Esophagus (tissue), 2 donors: ENCODE results near the gene DLST. TPM values are rescaled to one million over a fixed set of nuclear protein-coding genes. Genes with fewer than 3 reads are reported as not detected.

ENCODE experiments used
- H3K27ac ChIP-seq, 2 donors: one replicate each; pipeline ENCODE4 v1.5.1; 2013; ENCODE audit warnings: low read depth in 2 of 2, mild to moderate bottlenecking in 2 of 2, inconsistent platforms in 1 of 2, low read length in 1 of 2, moderate library complexity in 1 of 2
- H3K27me3 ChIP-seq, 2 donors: one replicate each; pipeline ENCODE4 v1.6.1; 2013; ENCODE audit warnings: low read length in 2 of 2, control low read depth in 1 of 2, mild to moderate bottlenecking in 1 of 2; ENCODE audit not compliant: insufficient read depth in 2 of 2, control insufficient read depth in 1 of 2
- H3K36me3 ChIP-seq, 2 donors: one replicate each; pipeline ENCODE4 v1.6.1; 2013; ENCODE audit warnings: low read length in 1 of 2; ENCODE audit not compliant: control insufficient read depth in 2 of 2, insufficient read depth in 2 of 2
- H3K4me1 ChIP-seq, 2 donors: one replicate each; pipeline ENCODE4 v1.6.1; 2013; ENCODE audit warnings: low read length in 1 of 2; ENCODE audit not compliant: control insufficient read depth in 2 of 2, insufficient read depth in 2 of 2
- H3K4me3 ChIP-seq, 2 donors: one replicate each; pipeline ENCODE4 v1.5.1; 2013; ENCODE audit warnings: low read length in 2 of 2, mild to moderate bottlenecking in 2 of 2, low read depth in 1 of 2, moderate library complexity in 1 of 2
- H3K9me3 ChIP-seq, 2 donors: one replicate each; pipeline ENCODE4 v1.6.1; 2013; ENCODE audit warnings: mild to moderate bottlenecking in 2 of 2, low read depth in 1 of 2, low read length in 1 of 2, moderate library complexity in 1 of 2; ENCODE audit not compliant: control insufficient read depth in 2 of 2, insufficient read depth in 1 of 2
- WGBS, 2 donors: extraction: QIAGEN DNeasy Blood & Tissue Kit; methylation state at CpG; one replicate each; pipeline ENCODE4 v1.1.7; 2013; 5-methylcytosine and 5-hydroxymethylcytosine counted together
- polyA plus RNA-seq, 2 donors: library from polyadenylated mRNA; stranded (reverse); fragments of 200-250 nt; gene quantifications; one replicate each; pipeline ENCODE4 v1.2.3, GENCODE V29; 2013
- donor health status: healthy with polysubstance abuse.
- donor health status: Bipolar disorder and iron deficiency.

Gene DLST
- polyA plus RNA-seq, 2 donors: 31.0 to 56.5 TPM

DNA sequence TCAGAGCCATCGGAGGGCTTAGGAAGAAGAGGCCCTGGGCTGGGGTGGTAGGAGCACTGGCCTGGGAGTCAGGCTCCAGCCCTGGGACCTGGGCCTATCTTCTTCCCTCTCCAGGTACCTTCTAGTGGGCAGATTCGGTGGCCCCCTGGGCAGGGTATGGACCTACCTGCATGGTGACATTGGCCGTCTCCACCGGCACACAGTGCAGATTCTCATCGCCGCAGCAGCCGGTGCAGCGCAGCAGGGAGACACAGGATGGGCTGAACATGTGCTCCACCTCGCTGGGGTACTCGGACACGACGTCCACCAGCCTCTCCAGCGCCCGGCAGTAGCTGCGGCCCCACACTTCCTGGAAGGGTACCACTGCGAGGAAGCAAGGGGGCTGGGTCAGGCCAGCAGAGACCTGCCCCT, 67.5 kb downstream of the DLST start:
- no peaks in the 10 kb centered on the region for H3K27me3 ChIP-seq
- H3K4me3 ChIP-seq: no peak overlapping the region
- H3K4me1 ChIP-seq: peaks cover 2 to 22% of the 10 kb centered on the region in 2 donors
- H3K36me3 ChIP-seq: no peaks in the 10 kb centered on the region
- WGBS, 2 donors: 89 to 91% methylated on average over 16 of the region's 16 CpGs
- no peaks in the 10 kb centered on the region for H3K9me3 ChIP-seq
- no peak overlapping the region for H3K27ac ChIP-seq

DNA sequence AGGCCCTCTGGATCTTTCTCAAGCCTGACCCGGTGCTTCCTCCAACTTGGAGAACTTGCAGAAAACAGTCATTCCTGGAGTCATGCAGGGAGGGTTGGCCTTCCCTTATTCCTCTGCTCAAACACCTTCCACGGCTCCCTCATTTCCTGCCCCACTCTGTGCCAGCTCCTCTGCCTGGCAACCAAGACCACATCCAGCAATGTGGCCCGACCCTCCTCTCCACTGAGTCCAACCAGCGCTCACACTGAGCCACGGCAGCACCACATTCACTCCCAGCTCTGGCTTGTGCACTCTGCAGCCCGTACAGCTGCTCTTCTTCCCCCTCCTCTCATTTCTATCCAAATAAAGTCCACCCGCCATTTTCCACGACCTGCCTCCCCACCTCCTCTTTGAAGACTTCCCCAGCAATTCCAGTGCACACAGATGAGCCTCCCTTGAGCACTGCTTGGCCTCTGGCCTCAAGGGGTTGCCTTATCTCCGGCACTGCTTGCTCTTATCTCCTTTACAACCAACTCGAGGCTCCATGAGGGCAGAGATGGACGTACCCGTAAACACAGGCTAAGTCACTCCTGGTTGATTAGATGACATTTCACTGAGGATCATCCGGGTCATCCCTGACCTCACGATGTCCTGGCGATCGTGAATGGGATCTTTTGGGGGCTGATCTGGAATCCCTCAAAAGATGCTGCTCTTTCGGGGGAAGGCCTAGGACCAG, 68.3 kb downstream of the DLST start:
- H3K9me3 ChIP-seq: no peaks in the 10 kb centered on the region
- no peak overlapping the region for H3K4me3 ChIP-seq
- H3K27ac ChIP-seq: no peak overlapping the region
- WGBS, 2 donors: 83 to 86% methylated on average over 17 of the region's 17 CpGs
- H3K27me3 ChIP-seq: no peaks in the 10 kb centered on the region
- H3K4me1 ChIP-seq: peaks cover 4 to 25% of the 10 kb centered on the region in 2 donors
- H3K36me3 ChIP-seq: no peaks in the 10 kb centered on the region

DNA sequence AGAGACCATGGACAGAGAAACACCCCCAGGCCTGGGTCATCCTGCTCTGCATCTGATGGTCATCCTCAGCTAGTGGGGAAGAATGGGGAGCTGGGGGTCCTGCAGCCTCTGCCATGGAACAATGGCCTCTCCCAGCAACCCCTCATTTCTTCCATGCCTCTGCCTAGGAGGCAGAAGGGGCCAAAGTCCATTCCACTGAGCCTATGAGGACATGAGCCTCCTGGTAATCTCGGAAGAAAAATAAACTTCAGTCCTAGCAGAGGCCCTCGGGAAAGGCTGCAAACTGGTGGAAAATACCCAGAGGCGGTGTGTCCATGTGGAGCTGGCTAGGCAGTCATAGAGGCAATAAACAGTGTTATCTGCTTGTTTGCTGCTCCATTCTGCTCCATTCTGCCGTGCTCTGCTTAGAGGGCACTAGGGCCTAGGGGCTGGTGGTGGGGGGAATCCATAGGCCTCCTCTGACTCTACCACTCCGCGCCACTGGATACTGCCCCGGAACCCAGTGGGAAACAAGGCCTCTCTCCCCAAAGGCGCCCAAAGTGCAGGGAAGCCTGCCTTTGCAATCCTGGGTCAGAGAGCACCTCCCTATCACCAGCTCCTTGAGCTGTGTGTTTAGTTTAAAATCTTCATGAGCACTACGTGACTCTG, 69.2 kb downstream of the DLST start:
- Histone ChIP-seq H3K27me3 (no peaks in the 10 kb centered on the region), H3K9me3 (no peaks in the 10 kb centered on the region), H3K27ac (no peak overlapping the region), H3K36me3 (no peaks in the 10 kb centered on the region), H3K4me3 (no peak overlapping the region), H3K4me1 (peaks cover 4 to 30% of the 10 kb centered on the region in 2 donors)
- 70 to 86% methylated on average over 9 of the region's 9 CpGs for WGBS, 2 donors

DNA sequence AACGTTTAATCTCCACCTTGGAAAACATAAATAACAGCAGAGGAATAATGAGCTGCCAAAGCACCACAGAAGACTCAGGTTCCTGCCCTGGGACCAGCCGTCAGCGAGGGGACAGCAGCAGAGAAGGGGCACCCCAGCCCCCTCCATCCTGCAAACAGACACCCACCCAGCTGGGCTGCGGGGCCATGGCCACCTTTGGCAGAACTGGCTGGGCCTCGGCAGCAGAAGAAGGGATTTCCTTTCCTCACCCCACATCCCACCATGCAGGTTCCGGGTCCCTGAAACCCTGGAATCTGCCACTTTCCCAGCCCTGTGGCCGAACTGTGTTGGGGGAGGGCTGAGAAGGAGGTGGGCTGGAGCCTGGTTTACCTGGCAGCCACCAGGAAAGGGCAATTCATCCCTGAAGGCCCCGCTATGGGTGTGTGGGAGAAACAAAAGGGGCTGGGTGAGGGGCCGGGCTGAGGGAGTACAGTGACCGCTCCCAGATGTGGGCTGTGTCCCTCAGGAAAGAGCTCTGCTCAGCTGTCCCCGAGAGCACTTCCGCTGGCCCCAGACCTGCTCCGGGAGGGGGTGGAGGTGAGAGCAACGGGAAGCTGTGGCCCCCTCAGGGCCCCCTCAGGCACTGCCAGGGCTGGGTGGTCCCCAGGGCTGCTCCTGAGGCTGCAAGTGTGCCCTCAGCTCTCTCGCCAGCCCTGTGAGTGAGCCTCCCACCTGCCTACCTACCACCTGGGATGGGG, 69.9 kb downstream of the DLST start:
- H3K36me3 ChIP-seq: no peaks in the 10 kb centered on the region
- no peaks in the 10 kb centered on the region for H3K27me3 ChIP-seq
- H3K4me3 ChIP-seq: no peak overlapping the region
- H3K27ac ChIP-seq: no peak overlapping the region
- no peaks in the 10 kb centered on the region for H3K9me3 ChIP-seq
- WGBS, 2 donors: 77 to 82% methylated on average over 15 of the region's 15 CpGs
- H3K4me1 ChIP-seq: peaks cover 4 to 30% of the 10 kb centered on the region in 2 donors

DNA sequence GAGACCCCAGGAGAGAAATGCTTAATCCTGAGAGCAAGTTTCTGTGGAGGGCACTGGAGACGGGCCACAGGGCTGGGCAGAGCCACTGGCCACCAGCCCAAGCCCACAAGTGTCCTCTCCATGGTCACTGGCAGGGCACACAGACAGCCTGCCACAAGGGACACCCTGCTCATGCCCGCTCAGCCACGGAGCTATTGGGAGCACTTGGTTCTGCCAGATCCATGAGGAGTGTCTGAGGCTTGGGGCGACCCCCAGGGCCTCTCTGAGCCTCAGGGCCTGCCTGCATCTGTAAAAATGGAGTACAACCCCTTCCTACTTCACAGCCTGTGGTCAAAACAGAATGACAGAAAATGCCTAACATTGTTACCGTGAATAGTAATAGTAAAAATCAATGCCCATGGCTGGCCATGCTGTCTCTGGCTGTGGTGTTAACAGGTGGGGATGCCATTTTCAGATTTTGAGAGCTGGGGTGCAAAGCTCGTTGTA, 70.5 kb downstream of the DLST start:
- no peak overlapping the region for H3K4me3 ChIP-seq
- WGBS, 2 donors: 84 to 87% methylated on average over 6 of the region's 6 CpGs

DNA sequence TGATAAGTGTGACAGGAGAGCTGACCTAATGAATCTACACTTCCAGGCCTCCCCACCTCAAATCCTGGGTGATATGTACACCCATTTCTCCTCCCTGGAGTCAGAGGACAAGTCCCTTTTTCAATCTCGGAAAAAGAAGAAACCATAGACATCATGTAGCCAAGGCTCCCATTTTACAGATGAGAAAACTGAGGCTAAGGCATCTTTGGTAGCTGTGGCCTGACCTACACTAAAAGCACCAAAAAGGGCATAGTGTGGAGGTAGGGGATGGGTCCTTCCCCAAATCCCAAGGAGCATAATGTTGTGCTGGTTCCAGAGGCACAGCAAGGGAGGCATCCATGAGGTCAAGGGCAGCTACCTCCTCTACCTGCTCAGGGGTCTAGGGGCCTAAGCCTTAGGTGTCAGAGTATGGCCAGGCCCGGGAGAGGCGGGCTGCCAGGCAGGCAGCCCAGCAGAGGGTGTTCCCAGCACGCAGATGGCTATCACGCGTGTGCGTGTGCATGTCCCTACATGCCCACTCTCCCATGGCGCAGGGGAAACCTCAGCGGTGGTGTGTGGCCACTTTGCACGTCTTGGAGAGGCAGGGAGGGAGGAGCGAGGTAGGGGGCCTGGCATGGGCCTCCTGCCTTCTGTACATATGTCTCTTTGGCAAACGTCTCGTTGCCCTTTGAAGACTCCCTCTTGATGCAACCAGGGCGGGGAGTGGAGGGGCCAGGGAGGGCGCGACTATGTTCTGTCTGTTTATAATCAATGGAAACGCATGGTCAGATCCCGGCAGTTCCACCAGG, 71.2 kb downstream of the DLST start:
- 57 to 72% methylated on average over 16 to 18 of the region's 18 CpGs for WGBS, 2 donors
- no peak overlapping the region for H3K27ac ChIP-seq
- no peaks in the 10 kb centered on the region for H3K36me3 ChIP-seq
- no peaks in the 10 kb centered on the region for H3K9me3 ChIP-seq
- H3K4me1 ChIP-seq: peaks cover 4 to 22% of the 10 kb centered on the region in 2 donors
- H3K27me3 ChIP-seq: no peaks in the 10 kb centered on the region
- H3K4me3 ChIP-seq: no peak overlapping the region

More for the DNA sequence above, 70.5 kb downstream of the DLST start:
- H3K4me1 ChIP-seq: peaks cover 4 to 27% of the 10 kb centered on the region in 2 donors
- H3K36me3 ChIP-seq: no peaks in the 10 kb centered on the region
- no peaks in the 10 kb centered on the region for H3K27me3 ChIP-seq
- no peaks in the 10 kb centered on the region for H3K9me3 ChIP-seq
- H3K27ac ChIP-seq: no peak overlapping the region

Other genes with a start within 250 kb of the DLST start
- gene AREL1, start 168.8 kb upstream of the DLST start, polyA plus RNA-seq: 1 to 10 TPM; 8.0 to 9.3 TPM
- 10 to 100 TPM in 1 of 2 donors, 1 to 10 TPM in 1; 4.4 to 19.8 TPM for gene FCF1, start 168.8 kb upstream of the DLST start, polyA plus RNA-seq
- gene YLPM1, start 118.6 kb upstream of the DLST start, polyA plus RNA-seq: 10 to 100 TPM; 10.4 to 13.0 TPM
- gene PROX2, start 5.8 kb upstream of the DLST start, polyA plus RNA-seq: not detected
- 1 to 10 TPM; 2.8 to 3.0 TPM for gene RPS6KL1, start 41.3 kb downstream of the DLST start, polyA plus RNA-seq
- 1 to 10 TPM; 2.4 to 2.5 TPM for gene PGF, start 73.7 kb downstream of the DLST start, polyA plus RNA-seq
- 10 to 100 TPM; 13.3 to 42.9 TPM for gene EIF2B2, start 121.0 kb downstream of the DLST start, polyA plus RNA-seq
- 1 to 10 TPM; 8.0 to 9.0 TPM for gene MLH3, start 169.6 kb downstream of the DLST start, polyA plus RNA-seq
- 10 to 100 TPM; 12.0 to 24.1 TPM for gene ACYP1, start 182.1 kb downstream of the DLST start, polyA plus RNA-seq
- 1 to 10 TPM in 1 of 2 donors, under 1 TPM in 1; 0.88 to 3.3 TPM for gene ZC2HC1C, start 187.7 kb downstream of the DLST start, polyA plus RNA-seq
- 10 to 100 TPM; 18.6 to 27.8 TPM for gene NEK9, start 245.1 kb downstream of the DLST start, polyA plus RNA-seq